GM12891 (cell line): ENCODE data around the gene GEMIN5.

ENCODE experiments used
- POLR2A ChIP-seq: IDR thresholded peaks from 2 replicates; pipeline ENCODE4 v1.6.1; 2011; ENCODE audit warnings: low read depth, low read length, control low read depth
- POLR2AphosphoS5 ChIP-seq: IDR thresholded peaks from 2 replicates; pipeline ENCODE4 v1.6.1; 2011; ENCODE audit warnings: low read depth, low read length, control low read depth
- SPI1 ChIP-seq: IDR thresholded peaks from 2 replicates; pipeline ENCODE4 v1.6.1; 2011; ENCODE audit warnings: low read depth, low read length, control low read depth
- TAF1 ChIP-seq: IDR thresholded peaks from 2 replicates; pipeline ENCODE4 v1.6.1; 2011; ENCODE audit warnings: low read depth, low read length, control low read depth

DNA sequence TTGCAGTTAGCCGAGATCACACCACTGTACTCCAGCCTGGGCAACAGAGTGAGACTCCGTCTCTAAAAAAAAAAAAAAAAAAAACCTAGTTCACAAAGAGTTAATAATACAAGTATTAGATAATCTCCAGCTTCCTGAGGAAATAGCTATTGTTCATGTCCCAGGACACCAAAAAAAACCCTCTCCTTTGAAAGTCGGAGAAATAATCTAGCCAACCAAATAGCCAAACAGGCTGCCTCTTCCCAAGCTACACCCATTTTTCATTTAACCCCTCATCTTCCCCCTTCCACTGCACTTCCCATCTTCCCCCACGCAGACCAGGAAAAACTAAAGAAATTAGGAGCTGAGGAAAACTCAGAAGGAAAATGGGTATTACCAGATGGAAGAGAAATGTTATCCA is 56.0 kb downstream of the GEMIN5 start:
- no peak for TF ChIP-seq SPI1
- no peak for TF ChIP-seq POLR2AphosphoS5
- TF ChIP-seq TAF1 = no peak
- no peak for TF ChIP-seq POLR2A
